GM19328 (cell line): Measurements from ENCODE around the gene ADA.
A peak's percentile ranks its signal among the peaks of the same experiment; 100 is the strongest.
"Not testable (repeated sequence)": the region's sequence is repeated elsewhere in the genome, so short reads cannot be mapped to it uniquely, and the experiment has no call there.

ENCODE experiments used
- ATAC-seq: cut with Tn5 transposase; IDR thresholded peaks from one replicate; pipeline ENCODE4 v1.9.1; 2021; ENCODE audit warnings: mild to moderate bottlenecking, moderate library complexity; ENCODE audit not compliant: unreplicated experiment

The ADA gene

GRCh38 chr20:44678990-44679611 lies 27.6 kb upstream of the ADA start:
- ATAC-seq: no peak

- ATAC-seq: no peak
These were observed 26.7 kb upstream of the ADA start for GRCh38 chr20:44678242-44678641.

GRCh38 chr20:44672318-44672902 lies 20.9 kb upstream of the ADA start:
- not testable (repeated sequence) for ATAC-seq

GRCh38 chr20:44671541-44671940 lies 20.0 kb upstream of the ADA start:
- ATAC-seq: not testable (repeated sequence)

GRCh38 chr20:44670851-44671250 lies 19.4 kb upstream of the ADA start:
- ATAC-seq: not testable (repeated sequence)

GRCh38 chr20:44666066-44666465 lies 14.6 kb upstream of the ADA start:
- no peak for ATAC-seq

GRCh38 chr20:44664131-44664530 lies 12.6 kb upstream of the ADA start:
- no peak for ATAC-seq

GRCh38 chr20:44662261-44662660 lies 10.8 kb upstream of the ADA start:
- no peak for ATAC-seq

- no peak for ATAC-seq
These were observed 9.1 kb upstream of the ADA start for GRCh38 chr20:44660581-44660980.

- ATAC-seq: no peak
These were observed 8.4 kb upstream of the ADA start for GRCh38 chr20:44659931-44660330.

- no peak for ATAC-seq
These were observed 7.3 kb upstream of the ADA start for GRCh38 chr20:44658810-44659209.

- ATAC-seq: no peak
These were observed 6.4 kb upstream of the ADA start for GRCh38 chr20:44657875-44658274.

- no peak for ATAC-seq
These were observed 4.9 kb upstream of the ADA start for GRCh38 chr20:44656448-44656847.

- not testable (repeated sequence) for ATAC-seq
These were observed 2.7 kb upstream of the ADA start for GRCh38 chr20:44654210-44654609.

GRCh38 chr20:44653546-44653945 lies 2.0 kb upstream of the ADA start:
- no peak for ATAC-seq

- no peak for ATAC-seq
These were observed 140 bp downstream of the ADA start for GRCh38 chr20:44651434-44651683.

GRCh38 chr20:44650771-44651433 lies 597 bp downstream of the ADA start:
- ATAC-seq: no peak

- ATAC-seq: no peak
These were observed 1.5 kb downstream of the ADA start for GRCh38 chr20:44649976-44650375.

- no peak for ATAC-seq
These were observed 2.4 kb downstream of the ADA start for GRCh38 chr20:44649126-44649525.

GRCh38 chr20:44648579-44648978 lies 2.9 kb downstream of the ADA start:
- no peak for ATAC-seq

- no peak for ATAC-seq
These were observed 3.4 kb downstream of the ADA start for GRCh38 chr20:44648068-44648467.

- ATAC-seq: peak; percentile 45
These were observed 4.7 kb downstream of the ADA start for GRCh38 chr20:44646641-44647274.
